Eye (tissue), 1 donor: ENCODE measurements around the gene DDX19B.
"Not testable (repeated sequence)": the region's sequence is repeated elsewhere in the genome, so short reads cannot be mapped to it uniquely, and the experiment has no call there.

ENCODE experiments used
- DNase-seq: peaks from one replicate; pipeline ENCODE4 v3.0.0-alpha.2; 2015

Gene DDX19B

DNA sequence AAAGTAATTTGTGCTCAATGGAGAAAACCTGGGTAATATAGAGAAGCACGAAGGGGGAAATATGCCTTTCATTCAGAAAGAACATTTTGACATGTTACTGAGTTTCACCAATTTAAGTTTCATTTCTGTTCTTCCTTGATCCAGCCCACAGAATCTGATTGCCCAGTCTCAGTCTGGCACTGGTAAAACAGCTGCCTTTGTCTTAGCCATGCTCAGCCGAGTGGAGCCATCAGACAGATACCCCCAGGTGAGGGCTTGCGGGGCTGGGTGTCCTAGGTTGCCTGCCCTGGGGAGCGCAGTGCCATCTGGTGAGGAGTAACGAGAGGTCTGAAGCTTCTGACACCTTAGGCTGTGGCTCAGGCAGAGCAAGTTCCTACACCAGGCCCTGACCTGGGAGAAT is 65.4 kb downstream of the DDX19B start:
- DNase-seq = no peak

DNA sequence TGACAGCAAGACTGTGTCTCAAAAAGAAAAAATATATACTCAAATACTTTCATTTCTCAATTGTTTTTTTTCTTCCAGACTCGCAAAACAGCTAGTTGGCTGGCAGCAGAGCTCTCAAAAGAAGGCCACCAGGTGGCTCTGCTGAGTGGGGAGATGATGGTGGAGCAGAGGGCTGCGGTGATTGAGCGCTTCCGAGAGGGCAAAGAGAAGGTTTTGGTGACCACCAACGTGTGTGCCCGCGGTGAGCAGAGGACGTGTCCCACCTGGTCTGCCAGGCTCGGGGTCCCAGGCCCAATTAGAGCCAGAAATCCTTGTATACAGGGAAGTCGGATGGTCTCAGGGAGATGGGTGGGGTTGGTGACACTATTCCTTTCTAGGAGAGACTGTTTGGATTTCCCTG is 71.2 kb downstream of the DDX19B start:
- not testable (repeated sequence) for DNase-seq

DNA sequence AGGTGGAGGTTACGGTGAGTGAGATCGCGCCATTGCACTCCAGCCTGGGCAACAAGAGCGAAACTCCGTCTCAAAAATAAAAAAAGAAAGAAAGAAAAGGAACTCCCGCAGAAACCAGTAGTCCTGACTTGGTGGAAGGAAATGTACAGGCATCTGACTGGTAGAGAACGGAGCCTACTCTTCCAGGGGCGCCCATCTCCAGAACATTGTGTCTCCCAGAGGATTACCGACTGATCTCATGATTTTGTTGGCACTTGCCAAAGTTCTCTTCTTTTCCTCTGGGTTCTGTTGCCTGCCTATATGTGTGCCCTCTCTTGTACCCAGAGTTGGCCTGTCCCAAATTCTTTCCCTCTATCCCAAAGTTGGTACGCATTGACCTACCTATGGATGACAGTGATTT is 71.9 kb downstream of the DDX19B start:
- no peak for DNase-seq

DNA sequence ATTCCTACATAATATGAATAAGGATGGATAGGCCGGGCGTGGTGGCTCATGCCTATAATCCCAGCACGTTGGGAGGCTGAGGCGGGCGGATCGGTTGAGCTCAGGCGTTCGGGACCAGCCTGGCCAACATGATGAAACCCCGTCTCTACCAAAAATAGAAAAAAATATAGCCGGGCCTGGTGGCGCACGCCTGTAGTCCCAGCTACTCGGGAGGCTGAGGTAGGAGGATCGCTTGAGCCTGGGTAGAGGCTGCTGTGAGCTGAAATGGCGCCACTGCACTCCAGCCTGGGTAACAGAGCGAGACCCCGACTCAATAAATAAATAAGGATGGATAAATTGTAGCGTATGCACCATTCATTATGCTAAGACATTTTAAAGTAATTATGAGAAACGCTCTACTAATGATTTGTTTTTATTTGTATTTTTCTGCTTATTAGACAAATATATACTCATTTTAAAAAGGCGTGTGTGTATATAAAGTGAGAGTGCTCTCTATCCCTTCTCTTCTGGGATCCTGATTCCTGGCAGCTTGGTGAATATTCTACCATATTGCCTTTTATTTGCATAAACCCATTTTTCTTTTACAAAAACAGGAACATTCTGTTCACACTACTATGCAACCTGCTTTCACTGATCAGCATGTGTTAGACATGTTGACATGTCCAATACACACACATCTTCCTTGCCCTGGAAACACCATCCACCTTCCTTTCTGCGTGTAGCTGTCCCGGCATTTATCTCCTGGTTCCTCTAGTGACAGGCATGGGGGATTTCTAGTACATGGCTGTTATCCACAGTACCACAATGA is 74.1 kb downstream of the DDX19B start:
- no peak for DNase-seq

DNA sequence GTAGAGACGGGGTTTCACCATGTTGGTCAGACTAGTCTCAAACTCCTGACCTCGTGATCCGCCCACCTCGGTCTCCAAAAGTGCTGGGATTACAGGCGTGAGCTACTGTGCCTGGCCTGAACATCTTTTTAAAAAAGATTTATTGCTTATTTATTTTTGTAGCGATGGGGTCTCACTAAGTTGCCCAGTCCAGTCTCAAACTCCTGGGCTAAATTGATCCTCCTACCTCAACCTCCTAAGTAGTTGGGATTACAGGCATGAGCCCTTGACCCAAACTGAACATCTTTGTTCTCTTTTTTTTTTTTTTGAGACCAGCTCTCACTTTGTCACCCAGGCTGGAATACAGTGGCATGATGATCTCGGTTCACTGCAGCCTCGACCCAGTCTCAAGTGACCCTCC is 75.2 kb downstream of the DDX19B start:
- DNase-seq = no peak

DNA sequence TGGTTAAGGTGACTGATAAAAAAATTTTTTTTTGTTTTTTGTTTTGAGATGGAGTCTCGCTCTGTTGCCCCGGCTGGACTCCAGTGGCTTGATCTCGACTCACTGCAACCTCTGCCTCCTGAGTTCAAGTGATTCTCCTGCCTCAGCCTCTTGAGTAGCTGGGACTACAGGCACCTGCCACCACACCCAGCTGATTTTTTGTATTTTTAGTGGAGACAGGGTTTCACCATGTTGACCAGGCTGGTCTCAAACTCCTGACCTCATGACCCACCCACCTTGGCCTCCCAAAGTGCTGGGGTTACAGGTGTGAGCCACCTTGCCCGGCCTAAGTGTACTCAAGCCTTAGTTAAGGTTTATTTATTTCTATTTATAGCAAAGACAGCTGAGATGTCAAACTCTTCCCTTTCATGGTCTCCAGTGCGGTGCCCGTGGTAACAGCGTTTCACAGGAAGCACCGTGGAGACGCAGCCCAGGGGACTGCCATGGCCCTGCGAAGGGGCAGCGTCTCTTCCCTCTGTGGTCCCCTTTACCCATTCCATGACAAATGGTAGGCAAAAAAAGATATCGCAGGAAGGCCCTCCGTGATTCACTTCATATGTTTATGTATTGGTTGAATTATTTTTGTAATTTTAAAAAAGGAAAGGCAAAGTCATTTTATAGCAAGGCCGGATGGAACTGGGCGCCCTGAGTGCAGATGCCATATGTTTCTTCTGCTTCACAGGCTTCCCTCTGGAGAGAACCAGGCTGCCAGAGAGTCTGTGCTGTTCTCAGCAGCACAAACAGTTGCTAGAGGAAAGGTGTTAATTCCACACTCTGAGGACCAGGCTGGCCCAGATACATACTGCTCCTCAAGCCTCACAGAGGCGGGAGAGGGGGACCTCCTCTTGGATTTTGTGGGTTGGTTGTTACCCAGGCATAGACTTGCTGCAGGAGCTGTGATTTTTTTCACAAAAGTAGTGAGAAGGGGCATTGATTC is 76.9 kb downstream of the DDX19B start:
- no peak for DNase-seq

DNA sequence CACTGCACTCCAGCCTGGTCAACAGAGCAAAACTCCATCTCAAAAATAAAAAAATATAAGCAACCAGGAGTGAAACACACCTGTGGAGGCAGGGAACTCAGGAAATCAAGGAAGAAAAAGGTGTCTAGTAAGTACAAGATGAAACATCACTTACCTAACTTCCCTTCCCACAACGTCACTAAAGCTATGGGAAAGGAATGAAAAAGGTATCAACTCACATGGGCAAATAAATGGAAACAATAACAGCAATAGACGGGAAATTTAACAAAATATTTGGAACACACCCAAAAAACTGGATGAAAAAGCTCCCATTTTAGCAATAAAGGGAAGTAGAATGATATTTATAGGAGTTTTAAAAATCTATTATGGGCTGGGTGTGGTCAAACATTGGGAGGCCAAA is 78.8 kb downstream of the DDX19B start:
- no peak for DNase-seq

DNA sequence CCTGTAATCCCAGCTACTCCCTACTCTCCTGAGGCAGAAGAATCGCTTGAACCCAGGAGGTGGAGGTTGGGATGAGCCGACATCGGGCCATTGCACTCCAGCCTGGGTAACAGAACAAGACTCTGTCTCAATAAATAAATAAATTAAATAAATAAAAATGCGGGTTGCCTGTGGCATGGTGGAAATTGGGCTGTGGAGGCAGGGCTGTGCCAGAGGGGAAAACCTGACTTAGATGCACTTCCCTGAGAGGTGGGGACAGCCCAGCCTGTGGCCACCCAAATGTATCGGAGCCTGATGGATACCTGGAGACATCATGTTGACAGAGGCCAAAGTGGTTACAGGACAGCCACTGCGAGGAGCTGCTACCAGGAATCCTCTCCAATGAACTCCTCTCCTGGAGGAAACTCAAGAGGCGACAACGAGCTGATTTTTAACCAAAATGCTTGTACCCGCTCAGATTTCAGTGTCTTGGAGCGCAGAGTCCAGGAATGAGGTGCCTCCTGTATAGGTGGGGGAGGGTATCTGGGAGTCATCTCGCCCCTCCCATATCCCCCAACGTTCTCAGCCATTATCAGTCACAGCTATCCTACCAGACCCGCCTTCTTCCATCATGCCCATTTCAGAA is 80.0 kb downstream of the DDX19B start:
- no peak for DNase-seq

DNA sequence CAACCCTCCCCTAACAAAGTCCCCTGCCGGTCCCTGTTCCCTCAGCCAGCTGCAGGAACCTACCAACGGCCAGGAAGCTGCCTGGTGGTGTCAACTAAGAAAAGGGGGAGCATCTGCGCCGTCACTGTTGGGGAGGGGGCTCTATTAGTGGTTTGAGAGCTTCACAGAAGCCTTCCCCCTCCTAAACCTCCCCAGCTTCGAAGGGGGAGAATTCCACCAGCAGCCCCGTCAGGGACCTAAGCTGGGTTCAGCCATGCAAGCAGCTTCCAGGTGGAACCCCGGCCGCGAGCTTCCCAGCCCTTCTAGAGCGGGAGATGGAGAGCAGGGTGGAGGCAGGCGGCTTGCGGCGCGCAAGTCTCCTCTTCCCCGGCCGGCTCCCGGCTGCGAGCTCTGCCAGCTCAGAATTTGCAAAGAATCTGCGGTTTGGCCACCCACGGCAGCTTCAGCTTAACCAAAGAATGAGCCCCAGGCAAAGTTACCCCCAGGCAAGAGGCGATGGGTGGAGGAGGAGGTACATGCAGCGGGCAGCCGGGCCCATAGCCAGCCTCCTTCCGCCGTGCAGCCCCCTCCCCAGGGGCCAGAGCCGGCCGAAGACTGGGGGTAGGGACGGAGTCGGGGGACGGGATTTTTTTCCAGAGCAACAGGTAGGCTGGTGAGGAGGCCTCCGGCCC is 81.4 kb downstream of the DDX19B start:
- DNase-seq = peak; percentile 83

DNA sequence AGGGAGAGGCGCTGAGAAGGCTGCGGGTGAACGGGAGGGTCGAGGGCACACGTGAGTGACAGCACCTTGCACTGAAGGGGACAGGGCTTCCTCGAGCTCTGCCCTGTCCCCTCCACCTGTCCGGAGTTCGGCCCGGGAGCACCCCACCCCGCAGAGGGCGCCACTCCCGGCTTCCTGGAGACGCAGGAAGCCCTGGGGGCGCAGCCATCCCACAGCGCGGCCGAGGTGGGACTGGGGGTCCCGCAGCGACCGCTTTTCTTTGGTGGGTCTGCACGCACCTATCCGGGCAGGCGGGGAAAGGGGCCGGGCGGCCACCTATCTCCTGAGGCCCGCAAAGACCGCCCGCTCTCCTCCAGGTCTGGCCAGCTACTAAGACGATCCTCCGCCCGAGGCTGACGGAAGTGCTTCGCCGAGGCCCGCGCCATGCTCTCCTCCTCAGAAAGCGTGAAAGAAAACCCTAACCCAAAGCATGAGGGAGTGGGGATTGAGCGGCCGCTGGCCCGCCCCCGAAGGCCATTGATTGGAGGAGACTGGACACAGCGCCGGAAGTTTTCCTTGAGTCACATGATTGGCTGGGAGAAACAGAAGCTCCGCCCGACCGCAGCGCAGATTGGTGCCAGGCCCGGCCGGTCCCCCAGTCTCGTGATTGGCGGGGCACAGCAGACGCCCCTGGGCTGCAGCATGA is 82.1 kb downstream of the DDX19B start:
- peak; percentile 99 for DNase-seq

DNA sequence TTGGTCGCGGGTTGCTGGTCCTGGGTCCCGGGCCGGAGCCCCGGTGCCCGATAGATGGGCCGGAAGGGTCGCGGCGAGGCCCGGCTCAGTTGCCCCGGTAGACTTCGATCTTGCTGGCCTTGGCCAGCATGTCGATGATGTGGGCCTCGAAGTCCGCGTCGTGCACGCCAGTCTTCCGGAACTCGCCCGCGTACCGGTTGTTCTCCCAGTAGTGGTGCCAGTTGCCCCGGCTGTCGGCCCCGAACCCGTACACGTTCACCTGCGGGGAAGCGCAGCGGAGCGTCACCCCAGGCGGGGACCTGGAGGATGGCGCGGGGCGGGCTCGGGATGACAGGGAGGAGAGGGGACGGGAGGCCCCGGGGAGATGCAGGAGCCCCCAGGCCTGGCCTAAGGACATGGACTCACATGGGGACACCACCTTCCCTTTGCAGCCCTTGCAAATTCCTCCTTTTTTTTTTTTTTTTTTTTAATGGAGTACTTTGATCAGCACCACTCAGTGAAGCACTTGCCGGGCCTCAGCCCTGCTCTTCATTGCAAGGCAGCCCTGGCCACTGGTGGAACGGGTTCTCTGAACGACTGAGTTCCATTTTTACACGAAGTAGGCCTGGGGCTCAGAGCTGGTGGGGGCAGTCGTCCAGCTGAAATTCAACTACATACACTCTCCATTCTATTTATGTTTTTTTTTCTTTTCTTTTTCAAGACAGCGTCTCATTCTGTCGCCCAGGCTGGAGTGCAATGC is 82.8 kb downstream of the DDX19B start:
- no peak for DNase-seq

DNA sequence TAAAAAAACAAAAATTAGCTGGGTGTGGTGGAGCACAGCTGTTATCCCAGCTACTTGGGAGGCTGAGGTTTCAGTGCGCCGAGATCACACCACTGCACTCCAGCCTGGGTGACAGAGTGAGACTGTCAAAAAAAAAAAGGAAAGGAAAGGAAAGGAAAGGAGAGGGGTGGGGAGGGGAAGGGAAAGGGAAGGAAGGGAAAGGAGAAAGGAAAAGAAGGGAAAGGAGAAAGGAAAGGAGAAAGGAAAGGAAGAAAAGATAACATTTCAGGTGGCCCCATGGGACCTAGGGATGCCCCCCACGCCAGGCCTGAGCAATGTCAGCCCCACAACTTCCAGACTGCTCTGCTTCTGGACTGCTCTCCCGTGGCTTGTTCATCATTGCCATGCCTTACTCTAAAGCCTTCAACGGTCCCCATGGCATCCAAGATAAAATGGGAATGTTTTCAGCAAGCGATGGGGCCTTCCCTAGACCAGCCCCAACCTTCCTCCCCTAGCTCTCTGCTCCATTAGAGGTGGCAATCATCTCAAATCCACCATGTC is 84.5 kb downstream of the DDX19B start:
- no peak for DNase-seq
